CD1c-positive myeloid dendritic cell (primary cell): ENCODE measurements around the gene RAD23B.

ENCODE experiments used
- DNase-seq: peaks from one replicate; pipeline ENCODE4 v3.0.0-alpha.2; 2016; ENCODE audit errors: extremely low spot score

The RAD23B gene

GRCh38 chr9:107269254-107269653 lies 13.8 kb upstream of the RAD23B start:
- no peak for DNase-seq

GRCh38 chr9:107269681-107270080 lies 13.4 kb upstream of the RAD23B start:
- DNase-seq = no peak

- no peak for DNase-seq
Observed at GRCh38 chr9:107270082-107270481, 13.0 kb upstream of the RAD23B start.

DNA sequence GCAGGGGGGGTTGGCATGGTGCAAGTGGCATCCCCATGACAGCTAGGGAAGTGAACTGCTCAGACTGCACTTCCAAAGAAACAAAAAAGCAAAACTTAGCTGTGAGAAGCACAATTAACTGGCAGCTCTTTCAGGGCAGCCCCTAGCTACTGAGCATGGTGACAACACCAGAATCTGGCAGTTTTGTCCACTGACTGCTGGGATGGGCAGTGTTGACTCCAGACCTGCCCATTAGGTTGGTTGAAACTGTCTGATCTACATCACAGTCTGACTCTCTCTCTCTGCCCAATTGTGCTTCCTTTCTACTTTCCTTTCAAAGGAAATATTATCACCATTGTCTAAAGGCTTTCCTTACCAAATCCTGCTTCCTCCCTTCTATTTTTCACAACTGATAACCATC lies 12.5 kb upstream of the RAD23B start:
- no peak for DNase-seq

- no peak for DNase-seq
Observed at GRCh38 chr9:107273634-107274033, 9.4 kb upstream of the RAD23B start.

GRCh38 chr9:107274096-107274495 lies 9.0 kb upstream of the RAD23B start:
- DNase-seq = no peak

- DNase-seq = no peak
Observed at GRCh38 chr9:107274953-107275422, 8.1 kb upstream of the RAD23B start.

GRCh38 chr9:107275530-107275929 lies 7.5 kb upstream of the RAD23B start:
- no peak for DNase-seq

DNA sequence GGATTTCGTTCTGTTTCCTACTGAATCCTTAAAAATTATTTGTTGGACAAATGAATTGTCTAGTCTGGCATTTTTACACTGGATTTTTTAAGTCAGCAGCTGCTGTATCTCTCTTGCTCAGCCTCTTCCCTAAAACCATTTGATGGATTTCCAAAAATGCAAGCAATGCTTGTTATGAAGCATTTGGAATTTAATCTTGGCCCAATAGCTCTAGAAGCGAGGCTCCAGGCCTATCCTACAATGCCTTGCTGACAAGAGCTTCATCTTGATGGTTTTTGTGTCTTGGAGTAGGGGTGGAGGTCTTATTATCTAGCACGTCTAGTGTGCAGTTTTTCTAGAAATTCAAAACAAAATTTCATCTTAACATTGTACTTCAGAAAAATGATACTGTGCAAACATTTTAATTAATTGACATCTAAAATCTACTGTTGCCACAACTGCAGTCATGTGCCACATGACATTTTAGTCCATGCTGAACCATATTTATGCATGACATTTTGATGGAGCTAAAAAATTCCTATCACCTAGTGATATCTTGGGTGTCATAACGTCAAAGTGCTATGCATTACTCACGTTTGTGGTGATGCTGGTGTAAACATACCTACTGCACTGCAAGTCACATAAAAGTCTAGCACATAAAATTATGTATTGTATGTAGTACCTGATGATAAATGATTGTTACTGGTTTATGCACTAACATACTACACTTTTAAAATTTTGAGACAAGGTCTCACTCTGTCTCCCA lies 5.9 kb upstream of the RAD23B start:
- DNase-seq = no peak

GRCh38 chr9:107277801-107278200 lies 5.3 kb upstream of the RAD23B start:
- no peak for DNase-seq

- DNase-seq = peak; percentile 60
Observed at GRCh38 chr9:107279086-107279485, 4.0 kb upstream of the RAD23B start.

- DNase-seq = peak; percentile 34
Observed at GRCh38 chr9:107280543-107280942, 2.5 kb upstream of the RAD23B start.

DNA sequence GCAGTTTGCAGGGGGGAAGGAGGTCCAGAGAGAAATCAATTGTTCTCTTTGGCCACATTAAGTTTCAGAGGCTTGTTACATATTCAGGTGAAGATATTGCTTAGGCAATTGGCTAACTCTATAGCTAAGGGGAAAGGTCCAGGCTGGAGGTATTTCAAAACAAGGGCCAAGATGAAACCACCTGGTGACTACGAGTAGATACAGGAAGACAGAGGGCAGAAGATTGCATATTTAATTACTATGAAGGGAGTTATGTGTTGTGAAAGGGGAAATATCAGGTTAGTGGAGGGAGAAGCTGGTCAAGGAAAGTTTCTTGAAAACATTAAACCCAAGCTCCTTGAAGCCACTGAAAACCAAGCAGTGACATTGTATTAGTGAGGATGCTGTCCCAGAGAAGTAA lies 1.9 kb upstream of the RAD23B start:
- peak; percentile 11 for DNase-seq

DNA sequence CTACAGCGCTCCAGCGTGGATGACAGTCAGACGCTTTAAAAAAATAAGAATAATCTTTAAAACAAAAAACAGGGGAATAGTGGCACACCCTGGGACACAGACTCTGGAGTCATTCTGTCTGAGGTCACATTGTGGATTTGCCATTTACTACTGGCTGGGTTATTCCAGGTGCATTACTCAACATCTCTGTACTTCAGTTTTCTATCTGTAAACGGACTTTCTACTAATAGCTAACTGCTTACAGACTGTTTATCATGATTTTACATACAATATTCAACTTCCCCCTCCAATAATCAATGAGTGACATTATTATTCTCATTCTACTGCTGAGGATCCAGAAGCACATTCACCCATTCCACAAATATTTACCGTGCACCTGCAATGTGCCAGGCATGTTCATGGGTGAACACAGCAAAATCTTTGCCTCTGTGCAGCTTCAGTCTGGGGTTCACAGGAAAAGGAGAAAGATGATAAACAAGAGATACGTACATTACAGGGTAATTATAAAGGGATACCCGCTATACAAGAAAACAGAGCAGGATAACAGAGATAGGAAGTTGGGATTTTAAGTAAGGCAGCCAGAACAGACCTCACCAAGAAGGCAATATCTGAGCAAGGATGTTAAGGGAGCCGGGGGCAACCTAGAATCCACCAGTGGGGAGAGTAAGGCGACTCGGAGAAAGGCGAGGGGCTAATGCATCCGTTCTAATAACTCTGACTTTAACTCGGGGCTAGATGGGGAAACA lies 984 bp upstream of the RAD23B start:
- peak; percentile 7 for DNase-seq

DNA sequence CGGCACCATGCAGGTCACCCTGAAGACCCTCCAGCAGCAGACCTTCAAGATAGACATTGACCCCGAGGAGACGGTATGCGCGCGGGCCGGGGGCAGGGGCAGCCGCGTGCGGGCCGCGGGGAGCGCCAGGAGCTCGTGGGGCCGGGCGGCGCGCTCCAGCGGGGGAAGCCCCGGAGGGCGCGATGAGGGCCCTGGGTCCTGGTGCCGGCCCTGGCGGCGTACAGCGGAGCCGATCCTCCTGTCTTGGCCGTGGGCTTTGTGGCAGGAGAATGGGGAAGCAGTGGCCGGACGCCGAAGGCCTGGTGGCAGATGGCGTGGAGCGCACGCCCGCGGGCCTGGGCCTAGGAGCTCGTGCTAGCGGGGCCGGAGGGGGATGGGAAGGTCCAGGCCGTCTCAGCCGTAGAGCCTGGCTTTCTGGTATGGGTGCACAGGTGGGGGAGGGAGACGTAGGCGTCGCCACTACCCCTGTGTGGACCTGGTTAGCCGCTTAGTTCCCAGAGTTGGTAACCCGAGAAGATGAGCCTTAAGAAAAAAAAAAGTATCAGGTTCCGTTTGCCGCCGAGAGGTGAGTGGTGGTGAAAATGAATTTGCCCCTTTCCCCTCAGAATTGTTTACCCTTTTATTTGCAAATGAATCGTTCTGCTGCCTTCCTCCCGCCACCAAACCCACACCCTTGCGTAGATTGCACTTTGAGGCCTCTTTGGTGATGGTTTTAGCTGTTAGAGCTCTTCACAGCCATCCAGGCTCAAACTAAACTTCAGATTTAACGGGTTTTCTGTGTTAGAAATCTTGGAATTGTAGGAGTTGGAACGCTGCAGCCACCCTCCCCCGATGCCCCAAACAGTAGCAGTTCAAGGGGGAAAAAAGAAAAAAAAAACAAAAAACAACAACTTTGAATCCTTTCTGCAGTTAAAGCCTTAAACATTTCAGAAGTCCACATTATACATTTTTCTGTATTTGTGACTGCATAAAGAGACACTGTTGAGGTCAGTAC lies 841 bp downstream of the RAD23B start:
- peak; percentile 85 for DNase-seq

- no peak for DNase-seq
Observed at GRCh38 chr9:107284636-107285035, 1.6 kb downstream of the RAD23B start.

- no peak for DNase-seq
Observed at GRCh38 chr9:107285286-107285685, 2.2 kb downstream of the RAD23B start.

DNA sequence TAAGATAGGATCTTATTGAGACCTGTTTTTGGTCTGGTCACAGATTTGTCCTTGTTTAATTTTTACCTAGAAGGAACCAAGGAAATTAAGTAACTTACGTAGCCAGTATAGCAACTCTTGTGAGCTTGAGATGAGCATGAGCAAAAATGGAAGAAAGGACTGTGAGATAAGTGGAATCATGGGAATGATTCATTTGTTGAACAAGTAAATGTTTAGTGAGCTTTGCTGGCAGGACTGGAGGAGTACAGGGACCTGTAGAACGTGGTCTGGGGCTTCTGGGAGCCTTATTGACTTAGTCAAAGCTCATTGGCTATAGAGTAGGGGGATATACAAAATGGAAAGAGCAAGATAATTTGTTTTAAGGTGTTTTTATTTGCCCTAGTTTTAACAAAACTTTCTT lies 3.0 kb downstream of the RAD23B start:
- no peak for DNase-seq

DNA sequence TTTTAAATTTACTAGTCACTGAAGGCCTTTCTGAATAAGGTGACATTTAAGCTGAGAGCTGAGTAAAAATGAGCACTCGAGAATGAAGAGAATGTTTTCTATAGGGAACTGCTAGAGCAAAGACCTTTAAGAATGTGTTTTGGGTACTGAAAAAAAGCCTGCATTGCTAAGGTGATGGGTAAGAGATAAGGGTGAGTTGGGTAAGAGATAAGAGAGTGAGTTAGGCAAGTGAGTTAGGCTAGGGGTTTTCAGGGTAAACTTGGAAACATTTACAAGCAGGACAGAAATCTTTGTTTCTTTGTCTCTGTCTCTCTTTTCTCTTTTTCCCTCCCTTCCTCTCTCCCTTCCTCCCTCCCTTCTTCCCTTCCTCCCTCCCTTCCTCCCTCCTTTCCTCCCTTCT lies 5.6 kb downstream of the RAD23B start:
- DNase-seq = no peak

DNA sequence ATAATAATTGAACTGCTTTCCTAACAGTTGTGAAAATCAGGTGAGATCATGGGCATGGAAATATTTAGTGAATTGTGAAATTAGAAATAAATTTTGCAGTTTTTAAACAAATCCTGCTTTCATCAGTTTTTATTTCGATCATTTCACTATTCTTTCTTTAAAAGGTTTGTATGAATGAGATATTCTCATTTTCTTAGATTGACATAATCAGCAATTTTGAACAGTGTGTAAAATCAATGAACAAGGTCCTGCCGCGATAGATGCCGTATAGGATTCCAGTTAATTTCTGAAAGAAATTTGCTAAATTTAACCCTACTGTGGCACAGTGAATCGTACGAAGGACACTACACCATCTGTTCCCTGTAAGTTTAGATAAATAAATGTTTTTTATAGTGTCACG lies 7.5 kb downstream of the RAD23B start:
- no peak for DNase-seq

DNA sequence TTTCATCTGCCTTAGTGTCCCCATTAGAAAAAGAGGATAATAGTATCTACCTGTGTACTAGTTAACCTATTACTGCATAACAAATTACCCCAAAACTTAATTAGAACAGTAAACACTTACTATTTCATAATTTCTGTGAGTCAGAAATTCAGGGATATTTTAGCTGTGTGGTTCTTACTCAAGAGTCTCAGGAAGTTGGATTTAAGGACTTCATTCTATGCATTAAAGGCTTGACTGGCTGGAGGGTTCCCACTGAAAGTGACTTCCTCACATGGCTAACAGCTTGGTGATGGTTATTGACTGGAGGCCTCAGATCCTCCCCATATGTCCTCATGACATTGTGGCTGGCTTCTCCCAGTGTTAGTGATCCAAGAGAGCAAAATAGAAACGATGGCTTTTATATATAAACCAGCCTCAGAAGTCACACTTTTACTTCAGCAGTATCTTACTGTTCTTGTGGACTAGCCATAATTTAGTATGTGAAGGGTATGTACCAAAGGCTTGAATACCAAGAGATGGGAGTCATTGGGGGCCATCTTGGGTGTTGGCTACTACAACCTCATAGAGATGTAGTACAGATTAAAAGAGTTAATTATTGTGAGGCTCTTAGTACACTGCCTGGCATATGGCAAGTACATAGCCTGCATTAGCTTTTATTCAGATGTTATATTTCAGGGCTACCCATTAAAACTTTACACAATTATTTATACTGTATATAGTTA lies 9.9 kb downstream of the RAD23B start:
- peak; percentile 49 for DNase-seq
